Parathyroid adenoma (tissue), 2 donors: ENCODE data around the gene FFAR1.
A peak's percentile ranks its signal among the peaks of the same experiment; 100 is the strongest.

Source experiments
- H2AFZ ChIP-seq: fragments of 300-600 bp; sonication (generic); one replicate; pipeline ENCODE4 v1.7.0; 2017; ENCODE audit warnings: antibody characterized with exemption, mild to moderate bottlenecking
- H3K27ac ChIP-seq: fragments of 300-600 bp; sonication (generic); one replicate; pipeline ENCODE4 v1.7.0; 2017
- H3K27me3 ChIP-seq: fragments of 300-600 bp; sonication (generic); one replicate; pipeline ENCODE4 v1.7.0; 2017; ENCODE audit warnings: low read length; ENCODE audit not compliant: control insufficient read depth, insufficient read depth
- H3K36me3 ChIP-seq: fragments of 300-600 bp; sonication (generic); one replicate; pipeline ENCODE4 v1.7.0; 2017; ENCODE audit warnings: low read length; ENCODE audit not compliant: control insufficient read depth, insufficient read depth
- H3K4me1 ChIP-seq: fragments of 300-600 bp; sonication (generic); one replicate; pipeline ENCODE4 v1.7.0; 2017; ENCODE audit warnings: control low read depth
- H3K4me2 ChIP-seq: fragments of 300-600 bp; sonication (generic); one replicate; pipeline ENCODE4 v1.7.0; 2017; ENCODE audit warnings: low read length
- H3K4me3 ChIP-seq: fragments of 300-600 bp; sonication (generic); one replicate; pipeline ENCODE4 v1.7.0; 2017; ENCODE audit warnings: low read depth, low read length
- H3K79me2 ChIP-seq: fragments of 300-600 bp; sonication (generic); one replicate; pipeline ENCODE4 v1.7.0; 2017; ENCODE audit warnings: control low read depth
- H3K9ac ChIP-seq: fragments of 300-600 bp; sonication (generic); one replicate; pipeline ENCODE4 v1.7.0; 2017; ENCODE audit warnings: mild to moderate bottlenecking
- H3K9me3 ChIP-seq: fragments of 300-600 bp; sonication (generic); one replicate; pipeline ENCODE4 v1.7.0; 2017; ENCODE audit warnings: low read length; ENCODE audit not compliant: control insufficient read depth
- TF ChIP-seq, protein P1 (sequence below): fragments of 300-600 bp; sonication (generic); IDR thresholded peaks from one replicate; pipeline ENCODE4 v1.7.0; 2017; ENCODE audit warnings: antibody characterized with exemption, mild to moderate bottlenecking
- donor health status: primary hyperparathyroidism.

FFAR1 gene

DNA sequence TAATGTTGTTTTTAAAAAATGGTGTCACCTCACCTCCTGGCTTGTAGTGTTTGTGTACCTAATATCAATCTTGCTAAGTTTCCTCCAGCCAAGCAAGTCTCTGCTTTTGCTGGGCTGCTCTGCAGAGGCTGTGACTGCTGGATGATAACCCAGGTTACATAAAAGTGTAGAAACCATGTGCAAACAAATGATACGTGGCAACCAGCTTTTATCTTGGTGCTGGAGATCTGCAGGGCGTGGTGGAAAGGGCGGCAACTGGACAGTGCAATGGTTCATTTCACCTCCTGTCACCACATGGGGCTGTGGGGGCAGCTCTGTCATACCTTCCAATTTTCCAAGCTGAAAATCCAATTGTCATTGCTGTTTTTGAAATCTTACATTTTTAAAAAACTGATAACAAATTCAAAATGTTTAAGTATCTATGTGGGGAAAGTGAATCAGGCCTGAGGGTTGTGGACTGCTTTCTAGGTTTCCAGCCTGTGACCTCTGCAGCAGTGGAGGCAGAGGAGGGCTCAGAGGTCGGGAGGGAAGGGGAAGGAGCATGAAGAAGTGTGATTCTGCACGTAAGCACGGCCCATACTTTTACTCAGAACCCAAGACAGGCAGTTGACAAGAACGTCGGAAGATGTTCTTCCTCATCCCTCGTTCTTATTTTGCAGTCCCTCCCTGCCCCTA, 32.9 kb downstream of the FFAR1 start:
- peaks cover 10% of the 10 kb centered on the region for H3K4me1 ChIP-seq
- H3K9me3 ChIP-seq = no peaks in the 10 kb centered on the region
- no peaks in the 10 kb centered on the region for H3K27me3 ChIP-seq
- H3K9ac ChIP-seq = no peak overlapping the region
- H3K36me3 ChIP-seq = no peaks in the 10 kb centered on the region
- H3K27ac ChIP-seq = peak overlapping the region; percentile 55
- H3K4me3 ChIP-seq = no peak overlapping the region
- H3K79me2 ChIP-seq = no peaks in the 10 kb centered on the region
- H2AFZ ChIP-seq = peak overlapping the region; percentile 59
- TF ChIP-seq, protein P1, sequence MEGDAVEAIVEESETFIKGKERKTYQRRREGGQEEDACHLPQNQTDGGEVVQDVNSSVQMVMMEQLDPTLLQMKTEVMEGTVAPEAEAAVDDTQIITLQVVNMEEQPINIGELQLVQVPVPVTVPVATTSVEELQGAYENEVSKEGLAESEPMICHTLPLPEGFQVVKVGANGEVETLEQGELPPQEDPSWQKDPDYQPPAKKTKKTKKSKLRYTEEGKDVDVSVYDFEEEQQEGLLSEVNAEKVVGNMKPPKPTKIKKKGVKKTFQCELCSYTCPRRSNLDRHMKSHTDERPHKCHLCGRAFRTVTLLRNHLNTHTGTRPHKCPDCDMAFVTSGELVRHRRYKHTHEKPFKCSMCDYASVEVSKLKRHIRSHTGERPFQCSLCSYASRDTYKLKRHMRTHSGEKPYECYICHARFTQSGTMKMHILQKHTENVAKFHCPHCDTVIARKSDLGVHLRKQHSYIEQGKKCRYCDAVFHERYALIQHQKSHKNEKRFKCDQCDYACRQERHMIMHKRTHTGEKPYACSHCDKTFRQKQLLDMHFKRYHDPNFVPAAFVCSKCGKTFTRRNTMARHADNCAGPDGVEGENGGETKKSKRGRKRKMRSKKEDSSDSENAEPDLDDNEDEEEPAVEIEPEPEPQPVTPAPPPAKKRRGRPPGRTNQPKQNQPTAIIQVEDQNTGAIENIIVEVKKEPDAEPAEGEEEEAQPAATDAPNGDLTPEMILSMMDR = no peak
- no peak overlapping the region for H3K4me2 ChIP-seq

DNA sequence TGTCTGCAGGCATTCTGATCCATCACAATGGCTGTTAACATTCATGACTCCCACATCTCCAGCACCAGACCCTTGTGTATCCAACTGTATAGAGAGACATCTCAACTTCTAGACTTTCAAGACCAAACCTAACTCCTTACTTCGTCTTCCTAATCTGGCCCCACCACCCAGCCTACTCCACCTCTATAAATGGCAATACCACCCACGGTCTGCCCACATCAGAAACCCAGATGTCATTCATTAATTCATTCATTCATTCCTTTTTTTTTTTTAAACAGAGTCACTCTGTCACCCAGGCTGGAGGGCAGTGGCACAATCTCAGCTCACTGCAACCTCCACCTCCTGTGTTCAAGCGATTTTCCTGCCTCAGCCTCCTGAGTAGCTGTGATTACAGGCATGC, 33.6 kb downstream of the FFAR1 start:
- H3K9ac ChIP-seq = no peak overlapping the region
- H3K9me3 ChIP-seq = no peaks in the 10 kb centered on the region
- TF ChIP-seq, protein P1 = no peak
- no peak overlapping the region for H3K4me3 ChIP-seq
- H3K79me2 ChIP-seq = no peaks in the 10 kb centered on the region
- no peaks in the 10 kb centered on the region for H3K36me3 ChIP-seq
- no peaks in the 10 kb centered on the region for H3K27me3 ChIP-seq
- H3K4me2 ChIP-seq = no peak overlapping the region
- peak overlapping the region; percentile 55 for H3K27ac ChIP-seq
- H2AFZ ChIP-seq = peak overlapping the region; percentile 59
- peaks cover 10% of the 10 kb centered on the region for H3K4me1 ChIP-seq

DNA sequence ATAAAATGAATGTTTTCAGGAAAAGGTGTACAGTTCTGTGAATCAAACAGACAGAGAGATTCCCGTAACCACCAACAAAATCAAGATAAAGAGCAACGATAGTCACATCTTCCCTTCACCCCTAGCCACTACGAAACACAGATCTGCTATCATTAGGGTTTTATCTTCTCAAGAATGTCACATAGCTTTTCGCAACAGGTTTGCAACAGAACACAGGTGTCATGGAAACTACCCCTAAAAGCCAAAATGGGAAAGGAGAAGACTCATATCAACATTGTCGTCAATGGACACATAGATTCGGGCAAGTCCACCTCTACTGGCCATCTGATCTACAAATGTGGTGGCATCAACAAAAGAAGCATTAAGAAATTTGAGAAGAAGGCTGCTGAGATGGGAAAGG, 34.2 kb downstream of the FFAR1 start:
- Histone ChIP-seq H2AFZ (no peak overlapping the region), H3K9me3 (no peaks in the 10 kb centered on the region), H3K27ac (no peak overlapping the region), H3K9ac (no peak overlapping the region), H3K27me3 (no peaks in the 10 kb centered on the region), H3K79me2 (no peaks in the 10 kb centered on the region), H3K4me1 (peaks cover 10% of the 10 kb centered on the region), H3K4me3 (no peak overlapping the region), H3K36me3 (no peaks in the 10 kb centered on the region), H3K4me2 (peak overlapping the region; percentile 9)
- TF ChIP-seq, protein P1 = no peak

DNA sequence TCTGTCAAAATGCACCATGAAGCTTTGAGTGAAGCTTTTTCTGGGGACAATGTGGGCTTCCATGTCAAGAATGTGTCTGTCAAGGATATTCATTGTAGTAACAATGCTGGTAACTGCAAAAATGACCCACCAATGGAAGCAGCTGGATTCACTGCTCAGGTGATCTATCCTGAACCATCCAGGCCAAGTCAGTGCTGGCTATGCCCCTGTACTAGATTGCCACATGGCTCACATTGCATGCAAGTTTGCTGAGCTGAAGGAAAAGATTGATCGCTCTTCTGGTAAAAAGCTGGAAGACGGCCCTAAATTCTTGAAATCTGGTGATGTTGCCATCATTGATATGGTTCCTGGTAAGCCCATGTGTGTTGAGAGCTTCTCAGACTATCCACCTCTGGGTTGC, 35.8 kb downstream of the FFAR1 start:
- Histone ChIP-seq H3K27me3 (no peaks in the 10 kb centered on the region), H3K4me1 (peaks cover 15% of the 10 kb centered on the region), H3K4me3 (no peak overlapping the region), H3K9me3 (no peaks in the 10 kb centered on the region), H3K4me2 (no peak overlapping the region), H3K36me3 (no peaks in the 10 kb centered on the region), H3K9ac (no peak overlapping the region), H3K79me2 (no peaks in the 10 kb centered on the region), H3K27ac (no peak overlapping the region), H2AFZ (no peak overlapping the region)
- TF ChIP-seq, protein P1 = no peak
